Chondrocyte (in vitro differentiated cells): ENCODE results near the gene FBXL14. TPM values are rescaled to one million over a fixed set of nuclear protein-coding genes. Genes with fewer than 3 reads are reported as not detected.

ENCODE experiments used
- DNase-seq: peaks from one replicate; pipeline ENCODE4 v3.0.0; 2021; ENCODE audit warnings: mixed read lengths, low spot score
- H3K27ac Mint-ChIP-seq: one replicate; pipeline ENCODE4 v1.8.0; 2021; ENCODE audit warnings: mild to moderate bottlenecking, moderate library complexity, mixed read lengths; ENCODE audit not compliant: unreplicated experiment
- H3K27me3 Mint-ChIP-seq: 2 replicates; pipeline ENCODE4 v1.8.0; 2021; ENCODE audit warnings: low read depth, mixed read lengths
- H3K36me3 Mint-ChIP-seq: 2 replicates; pipeline ENCODE4 v1.8.0; 2021; ENCODE audit warnings: low read depth, mixed read lengths
- H3K4me1 Mint-ChIP-seq: 2 replicates; pipeline ENCODE4 v1.8.0; 2021; ENCODE audit warnings: low read depth, mild to moderate bottlenecking, mixed read lengths
- H3K4me3 Mint-ChIP-seq: one replicate; pipeline ENCODE4 v1.8.0; 2021; ENCODE audit warnings: mild to moderate bottlenecking, moderate library complexity, mixed read lengths; ENCODE audit not compliant: unreplicated experiment
- H3K9me3 Mint-ChIP-seq: 2 replicates; pipeline ENCODE4 v1.8.0; 2021; ENCODE audit warnings: low read depth, mixed read lengths
- total RNA-seq: library from RNA; stranded (reverse); gene quantifications from 3 replicates; pipeline ENCODE4 v1.2.1, GENCODE V29; 2021
- TF ChIP-seq, protein P1 (sequence below): fragments of 200-600 bp; sonication (generic); IDR thresholded peaks from 2 replicates; pipeline ENCODE4 v1.5.0; 2021; ENCODE audit warnings: antibody characterized with exemption, mild to moderate bottlenecking, moderate library complexity

The FBXL14 gene
- total RNA-seq, 1 donor from 2014 or later = 6.3 TPM

DNA sequence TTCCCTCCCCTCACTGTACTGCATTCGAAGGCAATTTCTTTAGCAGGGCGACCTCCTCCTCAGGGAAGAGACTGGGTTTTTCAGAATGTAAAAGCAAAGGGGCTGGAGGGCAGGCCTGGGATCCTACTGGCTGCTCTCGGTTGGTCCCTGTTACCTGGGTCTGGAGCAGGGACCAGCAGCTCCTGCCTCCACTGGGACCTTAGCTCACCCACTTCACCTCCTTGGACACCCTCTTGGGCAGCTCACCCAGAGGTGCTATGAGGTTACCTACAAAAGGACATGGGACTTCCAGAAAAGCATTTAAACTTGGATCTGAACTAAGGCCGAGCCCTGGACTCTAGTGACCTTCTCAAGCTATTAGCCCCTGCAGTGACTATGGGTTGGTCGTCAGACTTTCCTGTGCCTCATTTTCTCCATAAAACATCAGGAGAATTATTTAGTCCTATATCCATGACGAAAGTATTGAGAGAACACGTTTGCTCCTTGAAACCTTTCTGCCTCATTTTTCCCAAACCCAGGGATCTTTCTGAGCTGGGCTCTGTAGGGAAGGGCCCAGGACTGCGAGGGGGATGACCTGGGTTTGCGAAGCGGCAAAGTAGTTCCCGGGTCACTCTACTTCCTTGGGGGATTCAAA lies 65.0 kb downstream of the FBXL14 start:
- Mint-ChIP-seq H3K27ac (peak overlapping the region; percentile 92), H3K9me3 (no peaks in the 10 kb centered on the region), H3K4me1 (peaks cover 61% of the 10 kb centered on the region), H3K36me3 (no peaks in the 10 kb centered on the region), H3K4me3 (peak overlapping the region; percentile 83), H3K27me3 (no peaks in the 10 kb centered on the region)
- TF ChIP-seq, protein P1, sequence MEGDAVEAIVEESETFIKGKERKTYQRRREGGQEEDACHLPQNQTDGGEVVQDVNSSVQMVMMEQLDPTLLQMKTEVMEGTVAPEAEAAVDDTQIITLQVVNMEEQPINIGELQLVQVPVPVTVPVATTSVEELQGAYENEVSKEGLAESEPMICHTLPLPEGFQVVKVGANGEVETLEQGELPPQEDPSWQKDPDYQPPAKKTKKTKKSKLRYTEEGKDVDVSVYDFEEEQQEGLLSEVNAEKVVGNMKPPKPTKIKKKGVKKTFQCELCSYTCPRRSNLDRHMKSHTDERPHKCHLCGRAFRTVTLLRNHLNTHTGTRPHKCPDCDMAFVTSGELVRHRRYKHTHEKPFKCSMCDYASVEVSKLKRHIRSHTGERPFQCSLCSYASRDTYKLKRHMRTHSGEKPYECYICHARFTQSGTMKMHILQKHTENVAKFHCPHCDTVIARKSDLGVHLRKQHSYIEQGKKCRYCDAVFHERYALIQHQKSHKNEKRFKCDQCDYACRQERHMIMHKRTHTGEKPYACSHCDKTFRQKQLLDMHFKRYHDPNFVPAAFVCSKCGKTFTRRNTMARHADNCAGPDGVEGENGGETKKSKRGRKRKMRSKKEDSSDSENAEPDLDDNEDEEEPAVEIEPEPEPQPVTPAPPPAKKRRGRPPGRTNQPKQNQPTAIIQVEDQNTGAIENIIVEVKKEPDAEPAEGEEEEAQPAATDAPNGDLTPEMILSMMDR = no peak
- DNase-seq = no peak

DNA sequence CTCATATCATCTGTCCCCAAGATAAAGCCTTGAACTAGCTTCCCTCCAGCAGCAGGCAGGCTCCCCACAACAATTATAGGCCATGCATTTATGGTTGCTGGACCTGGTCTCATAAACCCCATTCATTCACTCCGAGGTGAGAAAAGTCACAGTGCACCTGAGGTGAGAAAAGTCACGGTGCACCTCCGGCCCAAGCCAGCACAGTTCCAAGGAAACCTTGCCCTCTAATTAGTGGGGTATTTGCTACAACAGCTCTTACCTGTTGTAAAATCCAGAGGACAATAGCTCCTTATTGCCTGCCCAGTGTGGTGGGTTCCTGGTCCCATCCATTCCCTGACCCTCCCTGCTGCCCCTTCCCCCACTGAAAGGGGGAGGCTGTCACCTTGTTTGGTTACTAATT lies 65.6 kb downstream of the FBXL14 start:
- no peaks in the 10 kb centered on the region for H3K36me3 Mint-ChIP-seq
- H3K27me3 Mint-ChIP-seq = no peaks in the 10 kb centered on the region
- peaks cover 59% of the 10 kb centered on the region for H3K4me1 Mint-ChIP-seq
- H3K27ac Mint-ChIP-seq = no peak overlapping the region
- no peak overlapping the region for H3K4me3 Mint-ChIP-seq
- DNase-seq = no peak
- H3K9me3 Mint-ChIP-seq = no peaks in the 10 kb centered on the region
- TF ChIP-seq, protein P1 = no peak

DNA sequence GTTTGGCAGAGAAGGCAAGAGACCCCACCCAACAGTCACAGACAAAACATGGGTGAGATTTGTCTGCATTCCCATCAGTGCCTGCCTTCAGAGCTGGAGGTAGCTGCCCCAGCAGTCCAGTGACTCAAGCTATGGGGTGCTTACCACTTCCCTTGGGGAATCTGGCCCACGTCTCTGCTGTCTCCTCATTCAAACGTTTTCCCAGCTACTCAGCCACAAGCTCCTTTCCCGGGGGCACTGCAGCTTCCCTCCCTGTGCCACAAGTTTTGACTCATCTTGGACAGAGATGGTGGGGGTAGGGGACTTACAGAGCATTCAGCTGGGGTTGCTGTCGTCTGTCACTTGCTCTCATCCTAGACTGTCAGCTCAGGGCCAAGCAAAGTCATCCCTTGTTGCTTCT lies 66.6 kb downstream of the FBXL14 start:
- no peaks in the 10 kb centered on the region for H3K36me3 Mint-ChIP-seq
- peaks cover 56% of the 10 kb centered on the region for H3K4me1 Mint-ChIP-seq
- no peak for DNase-seq
- H3K27ac Mint-ChIP-seq = peak overlapping the region; percentile 90
- H3K9me3 Mint-ChIP-seq = no peaks in the 10 kb centered on the region
- H3K4me3 Mint-ChIP-seq = peak overlapping the region; percentile 38
- no peaks in the 10 kb centered on the region for H3K27me3 Mint-ChIP-seq
- TF ChIP-seq, protein P1 = no peak

DNA sequence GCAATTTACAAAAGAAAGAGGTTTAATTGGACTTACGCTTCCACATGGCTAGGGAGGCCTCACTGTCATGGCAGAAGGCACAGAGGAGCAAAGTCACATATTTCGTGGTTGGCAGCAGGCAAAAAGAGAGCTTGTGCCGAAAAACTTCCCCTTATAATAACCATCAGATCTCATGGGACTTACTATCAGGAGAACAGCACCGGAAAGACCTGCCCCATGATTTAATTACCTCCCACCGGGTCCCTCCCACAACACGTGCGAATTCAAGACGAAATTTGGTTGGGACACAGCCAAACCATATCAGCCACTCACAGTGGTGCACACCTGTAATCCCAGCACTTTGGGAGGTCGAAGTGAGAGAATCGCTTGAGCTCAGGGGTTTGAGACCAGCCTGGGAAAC lies 68.5 kb downstream of the FBXL14 start:
- no peak overlapping the region for H3K27ac Mint-ChIP-seq
- TF ChIP-seq, protein P1 = no peak
- no peaks in the 10 kb centered on the region for H3K36me3 Mint-ChIP-seq
- H3K4me3 Mint-ChIP-seq = no peak overlapping the region
- no peaks in the 10 kb centered on the region for H3K9me3 Mint-ChIP-seq
- H3K27me3 Mint-ChIP-seq = no peaks in the 10 kb centered on the region
- peaks cover 44% of the 10 kb centered on the region for H3K4me1 Mint-ChIP-seq
- DNase-seq = no peak

DNA sequence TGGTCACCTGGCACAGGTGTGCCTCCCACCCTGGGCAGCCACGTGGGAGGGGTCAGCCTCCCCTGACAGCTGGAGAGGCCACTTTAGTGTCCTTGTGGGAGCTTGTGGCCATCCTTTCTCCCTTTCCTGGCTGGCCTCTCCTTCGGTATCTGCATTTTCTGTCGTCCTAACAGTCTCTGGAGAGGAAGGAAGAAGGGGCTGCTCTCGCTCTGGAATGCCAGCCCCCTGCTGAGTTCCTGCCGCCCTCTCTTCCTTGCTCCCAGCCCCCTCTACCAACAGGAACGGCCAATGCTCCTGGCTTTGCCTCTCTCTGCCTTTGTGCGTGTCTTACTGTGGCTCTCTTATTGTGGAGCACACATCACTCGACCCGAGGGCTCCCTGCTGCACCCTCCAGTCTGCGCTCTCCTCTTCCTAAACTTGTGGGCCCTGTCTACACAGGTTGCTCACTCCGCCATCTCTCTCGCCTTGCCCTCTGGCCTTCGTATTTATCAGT lies 70.8 kb downstream of the FBXL14 start:
- DNase-seq = no peak
- no peak overlapping the region for H3K4me3 Mint-ChIP-seq
- peak overlapping the region; percentile 23 for H3K27ac Mint-ChIP-seq
- H3K36me3 Mint-ChIP-seq = no peaks in the 10 kb centered on the region
- H3K27me3 Mint-ChIP-seq = no peaks in the 10 kb centered on the region
- H3K9me3 Mint-ChIP-seq = no peaks in the 10 kb centered on the region
- TF ChIP-seq, protein P1 = no peak
- H3K4me1 Mint-ChIP-seq = peaks cover 52% of the 10 kb centered on the region
